Measurements from ENCODE around the gene AKT1.
A peak's percentile ranks its signal among the peaks of the same experiment; 100 is the strongest.

Gene AKT1

GRCh38 chr14:104820669-104821228, 25.2 kb upstream of the AKT1 start:
- no peak overlapping the region for H3K4me3 ChIP-seq

GRCh38 chr14:104819361-104819781, 23.8 kb upstream of the AKT1 start:
- no peak overlapping the region for H3K27ac ChIP-seq
- no peak overlapping the region for H3K4me3 ChIP-seq

More at GRCh38 chr14:104820669-104821228, 25.2 kb upstream of the AKT1 start:
- H3K27ac ChIP-seq = no peak overlapping the region

GRCh38 chr14:104818714-104819161, 23.2 kb upstream of the AKT1 start:
- H3K4me3 ChIP-seq = no peak overlapping the region

GRCh38 chr14:104817930-104818713, 22.6 kb upstream of the AKT1 start:
- no peak overlapping the region for H3K27ac ChIP-seq
- H3K4me3 ChIP-seq = no peak overlapping the region

More at GRCh38 chr14:104818714-104819161, 23.2 kb upstream of the AKT1 start:
- H3K27ac ChIP-seq = no peak overlapping the region

GRCh38 chr14:104816616-104816884, 21.0 kb upstream of the AKT1 start:
- Histone ChIP-seq H3K27ac (peak overlapping the region; percentile 78 to 98 (median 91)), H3K4me3 (peak overlapping the region; percentile 64 to 93 (median 80))

GRCh38 chr14:104814701-104815100, 19.2 kb upstream of the AKT1 start:
- H3K4me3 ChIP-seq = peak overlapping the region in 3 of 7 experiments; percentile 64 to 89 (median 67)
- peak overlapping the region in 7 of 21 experiments; percentile 88 to 98 (median 95) for H3K27ac ChIP-seq

- no peak overlapping the region for H3K27ac ChIP-seq
- no peak overlapping the region for H3K4me3 ChIP-seq
Measured at GRCh38 chr14:104813286-104813685, 17.7 kb upstream of the AKT1 start.

GRCh38 chr14:104810316-104810715, 14.8 kb upstream of the AKT1 start:
- H3K4me3 ChIP-seq = no peak overlapping the region
- H3K27ac ChIP-seq = no peak overlapping the region

GRCh38 chr14:104808456-104808855, 12.9 kb upstream of the AKT1 start:
- Histone ChIP-seq H3K4me3 (no peak overlapping the region), H3K27ac (no peak overlapping the region)

- H3K27ac ChIP-seq = no peak overlapping the region
- H3K4me3 ChIP-seq = no peak overlapping the region
Measured at GRCh38 chr14:104806625-104807465, 11.3 kb upstream of the AKT1 start.

GRCh38 chr14:104805941-104806624, 10.5 kb upstream of the AKT1 start:
- H3K4me3 ChIP-seq = no peak overlapping the region
- H3K27ac ChIP-seq = no peak overlapping the region

- H3K4me3 ChIP-seq = no peak overlapping the region
- no peak overlapping the region for H3K27ac ChIP-seq
Measured at GRCh38 chr14:104805326-104805678, 9.8 kb upstream of the AKT1 start.

- Histone ChIP-seq H3K27ac (no peak overlapping the region), H3K4me3 (no peak overlapping the region)
Measured at GRCh38 chr14:104804481-104805325, 9.2 kb upstream of the AKT1 start.

GRCh38 chr14:104803912-104804410, 8.4 kb upstream of the AKT1 start:
- Histone ChIP-seq H3K27ac (no peak overlapping the region), H3K4me3 (no peak overlapping the region)

GRCh38 chr14:104803280-104803911, 7.8 kb upstream of the AKT1 start:
- no peak overlapping the region for H3K27ac ChIP-seq
- no peak overlapping the region for H3K4me3 ChIP-seq

- H3K4me3 ChIP-seq = no peak overlapping the region
- peak overlapping the region in 1 of 21 experiments; percentile 8 for H3K27ac ChIP-seq
Measured at GRCh38 chr14:104802394-104803184, 7.0 kb upstream of the AKT1 start.

- Histone ChIP-seq H3K27ac (peak overlapping the region in 15 of 21 experiments; percentile 24 to 96 (median 77)), H3K4me3 (peak overlapping the region; percentile 53 to 77 (median 64))
Measured at GRCh38 chr14:104801520-104802393, 6.2 kb upstream of the AKT1 start.

Measured in skin epidermis (tissue), 12 donors.